ENCODE data around the gene ARNT2. TPM values are rescaled to one million over a fixed set of nuclear protein-coding genes. Genes with fewer than 3 reads are reported as not detected.

ARNT2 gene
- total and polyA plus RNA-seq, 2 experiments from 2014 or later: 4.6 to 11.6 TPM

- H3K36me3 Mint-ChIP-seq (ENCODE audit: low read depth): peaks cover 31% of the 10 kb centered on the region
- no peak overlapping the region for H3K4me3 Mint-ChIP-seq
- Histone ChIP-seq H4K20me1 (replicated peaks; ENCODE audit: insufficient read depth) (no peaks in the 10 kb centered on the region), H3K4me1 (ENCODE audit: insufficient read depth) (peaks cover 15% of the 10 kb centered on the region), H3K27me3 (ENCODE audit: insufficient read depth) (no peaks in the 10 kb centered on the region), H2AFZ (no peak overlapping the region), H3K9me2 (ENCODE audit: insufficient read depth) (0 out of 2 replicates have a peak, but pooled peaks cover 3% of the 10 kb centered on the region), H3K4me2 (peak overlapping the region; percentile 45; the same call in 1 of the 2 replicates), H3K27ac (ENCODE audit: low read depth) (peak overlapping the region; percentile 80; the same call in 1 of the 2 replicates), H3K79me2 (replicated peaks; ENCODE audit: insufficient read depth) (no peaks in the 10 kb centered on the region), H3F3A (replicated peaks; ENCODE audit: low read depth) (no peaks in the 10 kb centered on the region), H3K36me3 (ENCODE audit: insufficient read depth) (peaks cover 13% of the 10 kb centered on the region; the same call in 1 of the 2 replicates), H3K4me3 (no peak overlapping the region)
- H3K27ac Mint-ChIP-seq: no peak overlapping the region
- peaks cover 4% of the 10 kb centered on the region for H3K27me3 Mint-ChIP-seq (ENCODE audit: insufficient read depth, low read depth, poor library complexity)
- DNase-seq (ENCODE audit: low spot score) (no peak), ATAC-seq (no peak)
- TF ChIP-seq ZNF462 (CRISPR knock-in tag; IDR thresholded peaks at IDR 0.05) (no peak), EZH2 (IDR thresholded peaks at IDR 0.05; ENCODE audit: low read depth, unreplicated experiment) (no peak), EZH2phosphoT487 (IDR thresholded peaks at IDR 0.05; ENCODE audit: unreplicated experiment) (no peak), ZNF114 (CRISPR knock-in tag; IDR thresholded peaks at IDR 0.05) (no peak), ZNF331 (CRISPR knock-in tag; IDR thresholded peaks at IDR 0.05; ENCODE audit: low read depth) (no peak), JUNB (IDR thresholded peaks at IDR 0.05; ENCODE audit: unreplicated experiment) (no peak), POLR2AphosphoS5 (IDR thresholded peaks at IDR 0.05; ENCODE audit: low read depth) (no peak), NANOG (IDR thresholded peaks at IDR 0.05; ENCODE audit: borderline replicate concordance) (no peak), STAT1 (IDR thresholded peaks at IDR 0.05; ENCODE audit: unreplicated experiment) (no peak), CREB1 (CRISPR knock-in tag; IDR thresholded peaks at IDR 0.05; ENCODE audit: low read depth) (no peak)
- TF ChIP-seq, protein P1, sequence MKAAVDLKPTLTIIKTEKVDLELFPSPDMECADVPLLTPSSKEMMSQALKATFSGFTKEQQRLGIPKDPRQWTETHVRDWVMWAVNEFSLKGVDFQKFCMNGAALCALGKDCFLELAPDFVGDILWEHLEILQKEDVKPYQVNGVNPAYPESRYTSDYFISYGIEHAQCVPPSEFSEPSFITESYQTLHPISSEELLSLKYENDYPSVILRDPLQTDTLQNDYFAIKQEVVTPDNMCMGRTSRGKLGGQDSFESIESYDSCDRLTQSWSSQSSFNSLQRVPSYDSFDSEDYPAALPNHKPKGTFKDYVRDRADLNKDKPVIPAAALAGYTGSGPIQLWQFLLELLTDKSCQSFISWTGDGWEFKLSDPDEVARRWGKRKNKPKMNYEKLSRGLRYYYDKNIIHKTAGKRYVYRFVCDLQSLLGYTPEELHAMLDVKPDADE (IDR thresholded peaks at IDR 0.05): no peak
- TF ChIP-seq, protein P2, sequence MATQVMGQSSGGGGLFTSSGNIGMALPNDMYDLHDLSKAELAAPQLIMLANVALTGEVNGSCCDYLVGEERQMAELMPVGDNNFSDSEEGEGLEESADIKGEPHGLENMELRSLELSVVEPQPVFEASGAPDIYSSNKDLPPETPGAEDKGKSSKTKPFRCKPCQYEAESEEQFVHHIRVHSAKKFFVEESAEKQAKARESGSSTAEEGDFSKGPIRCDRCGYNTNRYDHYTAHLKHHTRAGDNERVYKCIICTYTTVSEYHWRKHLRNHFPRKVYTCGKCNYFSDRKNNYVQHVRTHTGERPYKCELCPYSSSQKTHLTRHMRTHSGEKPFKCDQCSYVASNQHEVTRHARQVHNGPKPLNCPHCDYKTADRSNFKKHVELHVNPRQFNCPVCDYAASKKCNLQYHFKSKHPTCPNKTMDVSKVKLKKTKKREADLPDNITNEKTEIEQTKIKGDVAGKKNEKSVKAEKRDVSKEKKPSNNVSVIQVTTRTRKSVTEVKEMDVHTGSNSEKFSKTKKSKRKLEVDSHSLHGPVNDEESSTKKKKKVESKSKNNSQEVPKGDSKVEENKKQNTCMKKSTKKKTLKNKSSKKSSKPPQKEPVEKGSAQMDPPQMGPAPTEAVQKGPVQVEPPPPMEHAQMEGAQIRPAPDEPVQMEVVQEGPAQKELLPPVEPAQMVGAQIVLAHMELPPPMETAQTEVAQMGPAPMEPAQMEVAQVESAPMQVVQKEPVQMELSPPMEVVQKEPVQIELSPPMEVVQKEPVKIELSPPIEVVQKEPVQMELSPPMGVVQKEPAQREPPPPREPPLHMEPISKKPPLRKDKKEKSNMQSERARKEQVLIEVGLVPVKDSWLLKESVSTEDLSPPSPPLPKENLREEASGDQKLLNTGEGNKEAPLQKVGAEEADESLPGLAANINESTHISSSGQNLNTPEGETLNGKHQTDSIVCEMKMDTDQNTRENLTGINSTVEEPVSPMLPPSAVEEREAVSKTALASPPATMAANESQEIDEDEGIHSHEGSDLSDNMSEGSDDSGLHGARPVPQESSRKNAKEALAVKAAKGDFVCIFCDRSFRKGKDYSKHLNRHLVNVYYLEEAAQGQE (IDR thresholded peaks at IDR 0.05; ENCODE audit: unreplicated experiment): no peak
- TF ChIP-seq, protein P3, sequence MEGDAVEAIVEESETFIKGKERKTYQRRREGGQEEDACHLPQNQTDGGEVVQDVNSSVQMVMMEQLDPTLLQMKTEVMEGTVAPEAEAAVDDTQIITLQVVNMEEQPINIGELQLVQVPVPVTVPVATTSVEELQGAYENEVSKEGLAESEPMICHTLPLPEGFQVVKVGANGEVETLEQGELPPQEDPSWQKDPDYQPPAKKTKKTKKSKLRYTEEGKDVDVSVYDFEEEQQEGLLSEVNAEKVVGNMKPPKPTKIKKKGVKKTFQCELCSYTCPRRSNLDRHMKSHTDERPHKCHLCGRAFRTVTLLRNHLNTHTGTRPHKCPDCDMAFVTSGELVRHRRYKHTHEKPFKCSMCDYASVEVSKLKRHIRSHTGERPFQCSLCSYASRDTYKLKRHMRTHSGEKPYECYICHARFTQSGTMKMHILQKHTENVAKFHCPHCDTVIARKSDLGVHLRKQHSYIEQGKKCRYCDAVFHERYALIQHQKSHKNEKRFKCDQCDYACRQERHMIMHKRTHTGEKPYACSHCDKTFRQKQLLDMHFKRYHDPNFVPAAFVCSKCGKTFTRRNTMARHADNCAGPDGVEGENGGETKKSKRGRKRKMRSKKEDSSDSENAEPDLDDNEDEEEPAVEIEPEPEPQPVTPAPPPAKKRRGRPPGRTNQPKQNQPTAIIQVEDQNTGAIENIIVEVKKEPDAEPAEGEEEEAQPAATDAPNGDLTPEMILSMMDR (conservative IDR thresholded peaks at IDR 0.05; ENCODE audit: low read depth in 2 of 2): no peak
- peaks cover 14% of the 10 kb centered on the region for H3K4me1 Mint-ChIP-seq
- peaks cover 29% of the 10 kb centered on the region for H3K9me3 Mint-ChIP-seq
Measured at GRCh38 chr15:80536716-80537115, 132.5 kb downstream of the ARNT2 start.
